GM12878 (cell line): ENCODE data around the gene ANP32E. TPM values are rescaled to one million over a fixed set of nuclear protein-coding genes. Genes with fewer than 3 reads are reported as not detected.

ENCODE experiments used
- BCLAF1 ChIP-seq: fragments of 450-650 bp; IDR thresholded peaks from 2 replicates; pipeline ENCODE4 v1.6.1; 2017; ENCODE audit warnings: antibody characterized with exemption, mild to moderate bottlenecking, moderate library complexity
- ETV6 ChIP-seq, 2 experiments: fragments of 450-650 bp in 1 of 2; IDR thresholded peaks in 1 of 2; conservative IDR thresholded peaks in 1 of 2; 2 replicates each; pipeline ENCODE4 v1.6.1; 2014; ENCODE audit warnings: antibody characterized with exemption in 1 of 2, borderline replicate concordance in 1 of 2, low read depth in 1 of 2, mild to moderate bottlenecking in 1 of 2, moderate library complexity in 1 of 2
- GATAD2B ChIP-seq: fragments of 450-650 bp; conservative IDR thresholded peaks from 2 replicates; pipeline ENCODE4 v1.6.1; 2017; ENCODE audit warnings: low read depth, mild to moderate bottlenecking, moderate library complexity
- HDAC6 ChIP-seq: fragments of 200-600 bp; sonication (generic); IDR thresholded peaks from one replicate; pipeline ENCODE4 v1.8.0; 2017; ENCODE audit warnings: antibody characterized with exemption; ENCODE audit not compliant: unreplicated experiment
- IRF4 ChIP-seq: IDR thresholded peaks from 2 replicates; pipeline ENCODE4 v1.6.1; 2011; ENCODE audit warnings: low read depth, low read length
- JUNB ChIP-seq: IDR thresholded peaks from 2 replicates; pipeline ENCODE4 v1.6.1; 2016; ENCODE audit warnings: antibody characterized with exemption, mild to moderate bottlenecking
- KLF5 ChIP-seq: fragments of 450-650 bp; IDR thresholded peaks from 2 replicates; pipeline ENCODE4 v1.6.1; 2014; ENCODE audit warnings: mild to moderate bottlenecking; ENCODE audit not compliant: partially characterized antibody
- MAX ChIP-seq: IDR thresholded peaks from 2 replicates; pipeline ENCODE4 v1.6.1; 2012; ENCODE audit warnings: low read depth, low read length, improper control_type of control experiment
- MEF2A ChIP-seq: IDR thresholded peaks from 2 replicates; pipeline ENCODE4 v1.6.1; 2011; ENCODE audit warnings: low read depth, mild to moderate bottlenecking, low read length, moderate library complexity; ENCODE audit not compliant: insufficient read depth
- MLLT1 ChIP-seq: fragments of 450-650 bp; IDR thresholded peaks from 2 replicates; pipeline ENCODE4 v1.6.1; 2016; ENCODE audit warnings: mild to moderate bottlenecking
- MYB ChIP-seq: fragments of 150-350 bp; IDR thresholded peaks from 2 replicates; pipeline ENCODE4 v1.6.1; 2014; ENCODE audit warnings: mild to moderate bottlenecking, low read depth, low read length, borderline replicate concordance
- NFYA ChIP-seq: IDR thresholded peaks from 2 replicates; pipeline ENCODE4 v1.6.1; 2011; ENCODE audit warnings: low read depth, mild to moderate bottlenecking, low read length, improper control_type of control experiment, borderline replicate concordance
- SIN3A ChIP-seq: IDR thresholded peaks from 2 replicates; pipeline ENCODE4 v1.6.1; 2012; ENCODE audit warnings: low read depth, low read length, improper control_type of control experiment
- TAF1 ChIP-seq: IDR thresholded peaks from 2 replicates; pipeline ENCODE4 v1.6.1; 2011; ENCODE audit warnings: mild to moderate bottlenecking, low read depth, low read length, borderline replicate concordance
- YBX1 ChIP-seq: fragments of 450-650 bp; IDR thresholded peaks from 2 replicates; pipeline ENCODE4 v1.6.1; 2016; ENCODE audit warnings: antibody characterized with exemption
- ZNF687 ChIP-seq: fragments of 450-650 bp; IDR thresholded peaks from 2 replicates; pipeline ENCODE4 v1.6.1; 2017; ENCODE audit warnings: mild to moderate bottlenecking, moderate library complexity
- ZSCAN29 ChIP-seq: fragments of 450-650 bp; IDR thresholded peaks from 2 replicates; pipeline ENCODE4 v1.6.1; 2017; ENCODE audit warnings: mild to moderate bottlenecking, moderate library complexity
- polyA plus RNA-seq, 11 experiments: library from polyadenylated mRNA; depleted of rRNA in 4 of 11; unstranded in 6 of 11; stranded (reverse) in 5 of 11; fragments of >200 nt; fragmentation: Nextera tagmentation in 4 of 11; fragmentation: Illumina TruSeq in 1 of 11; extraction: Ambion mirVana in 4 of 11; extraction: Trizol in 1 of 11; gene quantifications; 1 replicate in 1 of 11; 2 replicates in 10 of 11; pipeline versions ENCODE4 v1.2.1 to v1.2.3, GENCODE V29; 2011 to 2016; ENCODE audit warnings: inconsistent platforms in 2 of 11, missing spikeins in 2 of 11, low read depth in 1 of 11
- total RNA-seq, 4 experiments: library from RNA; depleted of rRNA in 3 of 4; stranded (reverse); fragments of >200 nt in 3 of 4; fragmentation: Illumina TruSeq in 1 of 4; extraction: Trizol in 1 of 4; gene quantifications; 2 replicates each; pipeline versions ENCODE4 v1.2.1 to v1.2.3, GENCODE V29; 2013 to 2021

Gene ANP32E
- total and polyA plus RNA-seq, 10 of the 15 experiments (the other 5 are each of a cell fraction or from before 2014, with no cell fraction given), result 59.2 to 250 (median 121) TPM

- 0 out of 2 replicates have a peak, but pooled peaks have one; percentile 87 for TF ChIP-seq MLLT1
- TF ChIP-seq YBX1, result no peak
- TF ChIP-seq MEF2A, result no peak
- TF ChIP-seq GATAD2B, result no peak
- no peak for TF ChIP-seq ZNF687
- TF ChIP-seq KLF5, result no peak
- no peak for TF ChIP-seq TAF1
- no peak for TF ChIP-seq ZSCAN29
- TF ChIP-seq JUNB, result no peak
- no peak for TF ChIP-seq MAX
- TF ChIP-seq BCLAF1, result no peak
- no peak for TF ChIP-seq NFYA
- TF ChIP-seq SIN3A, result no peak
- no peak for TF ChIP-seq IRF4
- TF ChIP-seq MYB, result 0 out of 2 replicates have a peak, but pooled peaks have one; percentile 22
- TF ChIP-seq HDAC6, result no peak
- TF ChIP-seq ETV6 (conservative IDR thresholded peaks at IDR 0.05 in 1 of 2, IDR thresholded peaks at IDR 0.05 in 1 of 2; ENCODE audit: borderline replicate concordance in 1 of 2, low read depth in 1 of 2), result no peak
Observed at GRCh38 chr1:150234309-150234565, 1.7 kb downstream of the ANP32E start (continued).
